Measurements from ENCODE around the gene STAMBPL1.

Gene STAMBPL1

GRCh38 chr10:88898727-88899126, 18.7 kb downstream of the STAMBPL1 start:
- ChIA-PET CTCF (no interaction called here), POLR2A (no interaction called here)
- no peak for DNase-seq (ENCODE audit: extremely low spot score)
- no peak for TF ChIP-seq NFRKB (IDR thresholded peaks at IDR 0.05)
- no peak for TF ChIP-seq L3MBTL2 (conservative IDR thresholded peaks at IDR 0.05)
- TF ChIP-seq ARNT (IDR thresholded peaks at IDR 0.05): no peak

DNA sequence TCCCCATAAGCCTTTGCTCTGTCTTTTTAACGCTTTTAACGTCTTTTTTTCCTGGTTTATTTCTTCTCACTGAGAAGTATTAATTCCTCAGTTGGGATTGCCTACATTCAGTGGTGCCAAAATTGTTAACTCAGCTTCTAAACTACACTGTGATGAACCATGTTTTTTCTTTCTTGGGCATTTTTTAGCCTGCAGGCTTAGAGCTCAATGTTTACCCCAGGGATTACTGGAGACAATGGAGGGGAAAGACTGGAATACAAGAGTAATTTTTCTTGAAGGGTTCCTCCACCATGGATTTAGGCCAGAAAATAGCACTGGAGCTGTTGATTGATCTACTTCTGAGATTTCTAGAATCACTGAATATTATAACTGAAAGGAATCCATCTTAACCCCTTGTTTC, 19.8 kb downstream of the STAMBPL1 start:
- ChIA-PET POLR2A (no interaction called here), CTCF (interaction anchor here (0.6 kb wide), 1 partner anchor 354 kb away, joined by 6 read pairs; no protein-coding TSS in a partner anchor)
- no peak for DNase-seq (ENCODE audit: extremely low spot score)
- no peak for TF ChIP-seq CTBP1 (IDR thresholded peaks at IDR 0.05; ENCODE audit: borderline replicate concordance)
- no peak for TF ChIP-seq ELF4 (IDR thresholded peaks at IDR 0.05)
- no peak for TF ChIP-seq FOXA1 (IDR thresholded peaks at IDR 0.05)
- no peak for TF ChIP-seq PKNOX1 (IDR thresholded peaks at IDR 0.05)
- TF ChIP-seq LEF1 (IDR thresholded peaks at IDR 0.05; ENCODE audit: borderline replicate concordance): no peak
- no peak for TF ChIP-seq TARDBP (IDR thresholded peaks at IDR 0.05)
- TF ChIP-seq FOXK2 (IDR thresholded peaks at IDR 0.05): no peak
- TF ChIP-seq L3MBTL2 (conservative IDR thresholded peaks at IDR 0.05): no peak
- no peak for TF ChIP-seq ARNT (IDR thresholded peaks at IDR 0.05)
- no peak for TF ChIP-seq SP1 (IDR thresholded peaks at IDR 0.05)
- TF ChIP-seq ZNF384 (IDR thresholded peaks at IDR 0.05): no peak

GRCh38 chr10:88901206-88901983, 21.4 kb downstream of the STAMBPL1 start:
- ChIA-PET POLR2A (no interaction called here), CTCF (interaction anchor here (0.7 kb wide), 1 partner anchor 33 kb away, joined by 3 read pairs; no protein-coding TSS in a partner anchor)
- no peak for DNase-seq (ENCODE audit: extremely low spot score)
- TF ChIP-seq SP1 (IDR thresholded peaks at IDR 0.05) (no peak), HDGF (IDR thresholded peaks at IDR 0.05; ENCODE audit: borderline replicate concordance) (no peak), ZNF384 (IDR thresholded peaks at IDR 0.05) (no peak), L3MBTL2 (conservative IDR thresholded peaks at IDR 0.05) (no peak), ELF4 (IDR thresholded peaks at IDR 0.05) (no peak), BHLHE40 (IDR thresholded peaks at IDR 0.05; ENCODE audit: borderline replicate concordance) (no peak), TARDBP (IDR thresholded peaks at IDR 0.05) (no peak), FOXA1 (IDR thresholded peaks at IDR 0.05) (no peak), PKNOX1 (IDR thresholded peaks at IDR 0.05) (no peak), NFRKB (IDR thresholded peaks at IDR 0.05) (no peak), CTBP1 (IDR thresholded peaks at IDR 0.05; ENCODE audit: borderline replicate concordance) (no peak), FOXM1 (IDR thresholded peaks at IDR 0.05; ENCODE audit: borderline replicate concordance) (no peak), LEF1 (IDR thresholded peaks at IDR 0.05; ENCODE audit: borderline replicate concordance) (no peak), SUZ12 (IDR thresholded peaks at IDR 0.05) (no peak), ARNT (IDR thresholded peaks at IDR 0.05) (no peak), FOXK2 (IDR thresholded peaks at IDR 0.05) (no peak)

GRCh38 chr10:88901984-88902789, 22.1 kb downstream of the STAMBPL1 start:
- POLR2A ChIA-PET: no interaction called here
- CTCF ChIA-PET: no interaction called here
- TF ChIP-seq ZNF384 (IDR thresholded peaks at IDR 0.05) (peak; percentile 47; the same call in 1 of the 2 replicates), PKNOX1 (IDR thresholded peaks at IDR 0.05) (peak; percentile 82), L3MBTL2 (conservative IDR thresholded peaks at IDR 0.05) (no peak)
- no peak for DNase-seq (ENCODE audit: extremely low spot score)

DNA sequence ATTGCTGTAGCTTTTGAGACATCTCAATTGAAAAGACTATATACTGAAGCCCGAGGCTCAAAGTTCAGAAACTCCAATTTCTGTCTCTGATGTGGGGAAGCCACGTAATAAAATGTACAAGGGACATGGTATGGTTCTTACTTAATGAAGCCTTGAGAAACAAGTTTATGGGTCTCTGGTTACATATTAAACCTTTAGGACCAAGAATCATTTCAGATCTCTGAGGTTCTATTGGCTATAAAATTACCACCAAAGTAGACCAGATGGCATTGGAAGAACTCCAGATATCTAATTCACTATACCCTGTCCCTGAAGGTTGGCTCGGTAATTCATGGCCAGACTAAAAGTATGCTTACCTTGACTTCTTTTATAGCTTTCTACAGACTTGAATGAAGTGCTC, 23.7 kb downstream of the STAMBPL1 start:
- ChIA-PET POLR2A (no interaction called here), CTCF (no interaction called here)
- no peak for DNase-seq (ENCODE audit: extremely low spot score)
- TF ChIP-seq BHLHE40 (IDR thresholded peaks at IDR 0.05; ENCODE audit: borderline replicate concordance) (no peak), SUZ12 (IDR thresholded peaks at IDR 0.05) (no peak), SP1 (IDR thresholded peaks at IDR 0.05) (no peak), FOXK2 (IDR thresholded peaks at IDR 0.05) (no peak), CTBP1 (IDR thresholded peaks at IDR 0.05; ENCODE audit: borderline replicate concordance) (no peak), L3MBTL2 (conservative IDR thresholded peaks at IDR 0.05) (no peak), ARNT (IDR thresholded peaks at IDR 0.05) (no peak), NFRKB (IDR thresholded peaks at IDR 0.05) (no peak), FOXA1 (IDR thresholded peaks at IDR 0.05) (no peak), ZNF384 (IDR thresholded peaks at IDR 0.05) (no peak), HDGF (IDR thresholded peaks at IDR 0.05; ENCODE audit: borderline replicate concordance) (no peak), PKNOX1 (IDR thresholded peaks at IDR 0.05) (no peak), TARDBP (IDR thresholded peaks at IDR 0.05) (no peak), LEF1 (IDR thresholded peaks at IDR 0.05; ENCODE audit: borderline replicate concordance) (no peak), ELF4 (IDR thresholded peaks at IDR 0.05) (no peak), FOXM1 (IDR thresholded peaks at IDR 0.05; ENCODE audit: borderline replicate concordance) (no peak)
